NOMO-1 (cell line): ENCODE measurements around the gene ITSN1.
"Not testable (repeated sequence)": the region's sequence is repeated elsewhere in the genome, so short reads cannot be mapped to it uniquely, and the experiment has no call there.

Source experiments
- DNase-seq, 2 experiments: peaks; one replicate each; lab custom pipeline; 2025; ENCODE audit not compliant: unreplicated experiment in 2 of 2; lab: John Stamatoyannopoulos, UW

Gene ITSN1

DNA sequence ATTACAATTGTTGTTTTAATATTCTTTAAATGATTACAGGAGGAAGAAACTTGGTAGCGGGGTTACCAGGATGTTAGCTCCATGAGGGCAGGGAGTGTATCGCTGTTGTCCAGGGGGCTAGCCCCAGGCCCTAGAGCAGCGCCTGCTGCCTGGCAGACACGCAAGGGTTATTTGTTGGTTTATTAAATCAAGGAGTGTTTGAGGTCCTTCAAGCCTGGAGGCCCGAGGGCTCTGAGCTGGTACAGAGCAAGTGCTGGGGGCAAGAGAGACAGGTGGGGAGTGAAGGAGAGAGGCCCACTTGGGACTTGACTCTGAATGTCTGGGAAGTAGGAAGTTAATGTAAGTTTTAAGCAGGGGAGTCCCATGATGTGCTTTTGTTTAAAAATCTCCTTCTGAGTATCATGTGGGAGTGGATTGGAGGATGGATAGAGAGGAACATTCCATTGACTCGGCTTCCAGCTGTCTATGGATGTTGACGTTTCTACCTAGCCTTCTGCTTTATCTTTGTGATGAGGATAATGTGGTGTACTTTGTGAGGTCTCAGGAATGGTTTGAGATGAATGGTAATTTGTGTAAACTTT, 8.7 kb downstream of the ITSN1 start:
- no peak for DNase-seq

DNA sequence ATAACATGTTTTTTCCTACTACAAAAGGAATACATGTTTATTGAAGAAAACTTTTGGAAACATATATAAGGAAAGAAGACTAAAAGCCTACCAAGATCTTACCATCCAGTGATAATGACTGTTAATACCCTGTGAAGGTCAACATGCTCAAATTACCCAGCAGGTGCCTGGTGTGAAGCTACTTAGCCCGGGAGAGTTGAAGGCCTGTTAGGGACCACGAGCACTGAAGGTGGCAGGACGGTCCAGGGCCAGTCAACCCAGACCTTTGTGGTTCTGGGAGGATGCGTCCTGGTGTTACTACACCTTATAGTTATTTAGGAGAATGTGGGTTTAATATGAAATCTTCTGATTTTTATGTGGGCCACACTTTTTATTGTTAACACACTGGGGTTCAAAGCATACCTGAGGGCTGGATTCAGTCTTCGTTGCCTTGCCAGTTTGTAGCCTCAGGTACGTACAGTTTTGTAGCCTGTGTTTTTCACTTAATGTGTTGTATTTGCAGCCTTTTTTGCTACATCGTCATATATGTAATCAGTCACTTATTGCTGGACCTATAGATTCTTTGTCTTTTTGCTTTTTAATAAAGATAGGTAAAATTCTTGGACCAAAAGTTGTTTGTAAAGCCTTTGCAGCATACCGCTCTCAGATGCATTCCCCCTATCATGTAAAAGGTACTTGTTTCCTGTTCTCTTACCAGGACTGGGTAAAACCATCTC, 9.8 kb downstream of the ITSN1 start:
- no peak for DNase-seq

GRCh38 chr21:33654412-33654811, 12.1 kb downstream of the ITSN1 start:
- DNase-seq: no peak

DNA sequence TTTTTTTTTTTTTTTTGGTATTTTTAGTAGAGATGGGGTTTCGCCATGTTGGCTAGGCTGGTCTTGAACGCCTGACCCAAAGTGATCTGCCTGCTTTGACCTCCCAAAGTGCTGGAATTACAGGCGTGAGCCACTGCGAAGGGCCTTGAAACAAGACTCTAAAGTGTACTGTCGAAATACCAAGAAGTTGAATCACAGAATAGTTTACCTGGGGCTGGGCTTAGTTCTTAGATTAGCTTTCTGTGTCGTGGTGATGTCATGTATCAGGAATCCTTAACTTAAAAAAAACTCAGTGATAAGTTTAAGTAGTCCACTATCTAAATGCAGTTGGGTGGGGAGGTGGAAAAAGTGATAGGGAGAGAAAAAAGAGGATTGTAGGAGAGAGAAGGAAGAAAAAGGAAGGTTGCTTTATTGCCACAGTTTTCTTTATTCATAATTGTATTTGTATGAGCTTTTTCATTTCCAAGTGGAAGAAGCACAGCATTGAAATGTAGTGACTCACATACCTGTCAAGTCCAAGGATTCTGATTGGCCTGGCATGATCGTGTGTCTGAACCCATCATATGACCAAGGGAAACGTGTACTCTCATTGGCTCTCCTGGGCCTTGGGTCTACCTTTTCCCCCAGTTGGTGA, 13.4 kb downstream of the ITSN1 start:
- DNase-seq: no peak

DNA sequence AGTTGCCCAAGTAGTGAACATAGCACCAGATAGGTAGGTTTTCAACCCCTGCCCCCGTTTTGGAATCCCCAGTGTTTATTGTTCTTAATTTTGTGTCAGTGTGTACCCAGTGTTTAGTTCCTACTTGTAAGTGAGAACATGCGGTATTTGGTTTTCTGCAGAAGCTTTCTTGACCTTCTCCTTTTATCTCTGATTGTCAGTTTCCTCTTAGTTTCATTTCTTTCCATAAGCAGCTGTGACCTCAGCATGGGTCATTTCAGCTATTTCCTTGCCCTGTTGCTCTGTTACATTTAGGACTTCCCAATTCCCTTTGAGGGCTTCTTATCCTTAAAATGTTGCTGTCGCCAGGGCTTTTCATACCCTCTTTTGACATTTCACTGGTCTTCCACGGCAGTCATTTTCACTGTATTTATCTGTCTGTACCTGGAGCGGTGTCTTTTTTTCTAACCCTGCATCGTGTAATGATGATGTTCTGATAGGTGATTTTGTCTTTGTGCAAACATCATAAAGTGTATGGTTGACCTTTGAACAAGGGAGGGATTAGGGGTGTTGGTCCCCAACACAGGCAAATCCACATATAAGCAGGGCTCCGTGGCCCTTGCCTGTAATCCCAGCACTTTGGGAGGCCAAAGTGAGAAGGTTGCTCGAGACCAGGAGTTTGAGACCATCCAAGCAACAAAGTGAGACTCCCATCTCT, 15.0 kb downstream of the ITSN1 start:
- DNase-seq: peak in 1 of 2 experiments; percentile 48

GRCh38 chr21:33658919-33659567, 16.7 kb downstream of the ITSN1 start:
- no peak for DNase-seq

DNA sequence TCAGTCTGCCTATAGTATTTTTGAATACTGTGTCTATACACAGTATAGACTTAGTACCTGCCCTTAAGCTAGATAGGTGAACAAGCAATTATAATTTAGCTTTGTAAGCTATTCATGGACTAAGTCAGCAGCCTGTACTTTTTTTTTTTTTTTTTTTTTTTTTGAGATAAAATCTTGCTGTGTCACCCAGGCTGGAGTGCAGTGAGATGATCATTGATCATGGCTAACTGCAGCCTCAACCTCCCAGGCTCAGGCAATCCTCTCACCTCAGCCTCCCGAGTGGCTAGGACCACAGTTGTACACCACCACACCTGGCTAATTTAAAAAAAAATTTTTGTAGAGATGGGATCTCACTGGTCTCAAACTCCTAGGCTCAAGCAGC, 17.3 kb downstream of the ITSN1 start:
- DNase-seq: no peak

DNA sequence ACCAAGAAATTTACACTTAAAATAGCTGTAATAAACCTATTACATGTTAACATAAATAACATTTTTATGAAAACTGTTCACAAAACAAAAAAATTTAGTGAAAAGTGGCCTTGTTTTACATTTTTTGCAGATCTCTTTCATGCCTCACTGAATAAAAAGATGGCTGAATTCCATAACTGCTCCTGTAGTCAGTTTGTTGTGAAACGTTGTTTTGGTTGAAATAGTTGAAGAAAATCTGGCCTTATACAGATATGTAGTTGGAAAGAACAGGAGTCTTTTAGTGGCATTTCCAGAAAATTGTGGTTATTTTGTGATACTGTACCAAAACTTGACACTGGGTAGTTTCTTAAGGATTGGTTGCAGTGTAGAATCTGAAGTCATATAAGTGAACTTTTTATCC, 18.1 kb downstream of the ITSN1 start:
- DNase-seq: no peak

- no peak for DNase-seq
Observed at GRCh38 chr21:33661146-33661545, 18.8 kb downstream of the ITSN1 start.

DNA sequence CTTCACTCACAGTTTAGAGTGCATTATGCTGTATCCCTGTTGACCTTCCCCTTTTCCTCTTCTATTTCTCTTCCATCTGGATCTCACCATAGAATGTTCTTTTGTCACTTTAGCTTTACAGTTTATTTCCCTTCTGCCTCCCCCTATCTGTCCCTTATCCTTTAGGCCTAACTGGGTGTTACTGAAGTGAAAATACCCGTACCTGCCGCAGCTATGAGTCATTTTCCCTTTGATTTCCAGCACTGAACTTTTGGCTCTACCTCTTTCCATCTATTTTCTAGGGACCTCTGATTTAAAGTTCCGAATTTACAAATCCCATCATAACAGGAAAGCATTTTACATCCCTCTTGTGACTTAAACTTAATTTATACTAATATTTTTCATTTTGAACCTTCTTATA, 19.7 kb downstream of the ITSN1 start:
- DNase-seq: no peak

- DNase-seq: no peak
Observed at GRCh38 chr21:33663241-33663640, 20.9 kb downstream of the ITSN1 start.

GRCh38 chr21:33664135-33664534, 21.8 kb downstream of the ITSN1 start:
- DNase-seq: no peak

GRCh38 chr21:33666153-33666552, 23.9 kb downstream of the ITSN1 start:
- DNase-seq: no peak

- no peak for DNase-seq
Observed at GRCh38 chr21:33667636-33668035, 25.3 kb downstream of the ITSN1 start.

DNA sequence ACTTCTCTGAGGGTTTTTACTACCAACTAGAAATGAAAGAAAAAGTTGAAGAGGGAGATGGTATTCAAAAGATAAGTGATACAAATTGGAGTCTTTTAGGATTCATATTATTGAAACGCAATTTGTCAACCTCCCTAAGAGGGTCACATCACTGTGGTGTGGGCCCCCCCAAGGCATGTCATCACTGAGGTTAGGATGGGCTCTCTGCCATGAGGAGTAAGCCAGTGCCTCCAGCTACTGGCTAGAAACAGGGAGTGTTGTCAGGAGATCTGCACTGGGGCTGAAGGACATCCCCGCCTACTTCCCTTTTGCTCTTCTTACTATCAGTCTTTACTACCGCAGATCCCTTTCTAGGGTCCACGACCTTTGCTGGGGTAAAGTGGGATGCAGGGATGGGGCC, 25.9 kb downstream of the ITSN1 start:
- DNase-seq: peak; percentile 4 to 14

GRCh38 chr21:33668620-33669019, 26.3 kb downstream of the ITSN1 start:
- no peak for DNase-seq

DNA sequence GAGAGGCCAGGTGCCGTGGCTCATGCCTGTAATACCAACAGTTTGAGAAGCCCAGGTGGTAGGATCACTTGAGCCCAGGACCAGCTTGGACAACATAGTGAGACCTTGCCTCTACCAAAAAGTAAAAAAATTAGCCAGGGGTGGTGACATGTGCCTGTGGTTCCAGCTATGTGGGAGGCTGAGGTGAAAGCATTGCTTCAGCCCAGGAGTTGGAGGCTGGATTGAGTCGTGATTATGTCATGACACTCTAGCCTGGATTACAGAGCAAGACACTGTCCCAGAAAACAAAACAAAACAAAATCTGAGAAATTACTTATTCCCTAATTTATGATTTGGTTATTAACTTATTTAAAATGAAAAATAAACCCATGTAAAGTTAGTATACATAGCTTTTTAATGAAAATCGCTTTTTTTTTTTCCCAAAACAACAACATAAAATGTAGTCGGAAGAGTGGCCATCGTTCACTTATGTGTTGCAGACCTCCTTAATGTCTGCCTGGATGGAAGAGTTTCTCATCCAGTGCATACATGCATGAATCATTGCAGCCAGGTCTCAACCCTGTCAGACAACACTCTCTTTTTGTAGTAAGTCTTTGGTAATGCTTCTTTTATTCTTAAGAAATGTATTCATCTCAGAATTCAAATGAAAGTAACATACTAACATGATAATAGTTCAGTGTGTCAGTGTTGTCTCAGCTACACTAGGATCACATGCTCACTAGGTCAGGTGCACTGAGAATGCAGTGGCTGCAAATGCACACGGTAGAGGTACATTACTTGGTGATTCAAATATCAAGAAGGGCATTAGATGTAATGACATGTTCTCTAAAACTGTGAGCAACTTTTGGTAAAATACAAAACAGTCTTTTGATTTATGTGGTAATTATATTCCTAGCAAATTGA, 28.0 kb downstream of the ITSN1 start:
- no peak for DNase-seq

GRCh38 chr21:33673473-33673872, 31.2 kb downstream of the ITSN1 start:
- no peak for DNase-seq

DNA sequence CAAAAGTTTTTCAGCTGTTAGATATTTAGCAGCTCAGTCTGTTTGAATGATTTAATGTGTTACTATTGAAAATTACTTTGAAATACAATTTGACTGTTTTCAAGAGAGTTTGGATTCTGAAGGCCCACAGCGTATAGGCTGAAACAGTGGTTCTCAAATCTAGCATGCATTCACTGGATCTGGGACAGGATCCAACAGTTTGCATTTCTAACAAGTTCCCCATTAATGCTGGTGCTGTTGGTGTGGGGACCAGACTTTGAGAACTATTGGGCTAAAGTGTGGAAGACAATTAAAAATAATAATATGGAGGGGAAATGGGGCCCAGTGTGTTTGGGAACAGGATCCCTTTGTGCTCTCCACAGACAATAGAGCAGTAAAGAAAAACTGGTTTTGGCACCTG, 31.9 kb downstream of the ITSN1 start:
- DNase-seq: no peak

GRCh38 chr21:33676666-33677065, 34.4 kb downstream of the ITSN1 start:
- DNase-seq: not testable (repeated sequence)
